Measurements from ENCODE around the gene SIAH3. TPM values are rescaled to one million over a fixed set of nuclear protein-coding genes. Genes with fewer than 3 reads are reported as not detected.

SIAH3 gene
- total and polyA plus RNA-seq, 10 donors, result under 0.01 to 0.20 (median 0.06) TPM; not detected in 1

DNA sequence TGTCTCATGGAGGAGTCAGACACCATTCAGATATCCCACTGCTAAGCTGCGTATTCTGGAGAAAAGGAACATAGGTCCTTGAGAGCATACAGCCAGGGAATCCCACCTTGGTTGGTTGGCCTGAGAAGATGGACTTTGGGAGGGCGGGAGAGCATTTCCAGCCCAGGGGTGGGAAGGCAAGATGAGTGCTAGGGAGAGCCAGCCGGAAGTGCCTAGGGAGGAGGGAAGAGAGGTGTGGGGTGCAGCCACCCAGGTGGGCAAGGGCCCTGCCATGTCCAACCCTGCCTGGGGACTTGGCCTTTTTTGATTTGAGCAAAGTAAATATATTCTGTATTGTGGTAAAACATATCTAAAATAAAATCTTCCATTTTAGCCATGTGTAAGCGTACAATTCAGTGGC is 19.7 kb downstream of the SIAH3 start:
- TF ChIP-seq, protein P1, sequence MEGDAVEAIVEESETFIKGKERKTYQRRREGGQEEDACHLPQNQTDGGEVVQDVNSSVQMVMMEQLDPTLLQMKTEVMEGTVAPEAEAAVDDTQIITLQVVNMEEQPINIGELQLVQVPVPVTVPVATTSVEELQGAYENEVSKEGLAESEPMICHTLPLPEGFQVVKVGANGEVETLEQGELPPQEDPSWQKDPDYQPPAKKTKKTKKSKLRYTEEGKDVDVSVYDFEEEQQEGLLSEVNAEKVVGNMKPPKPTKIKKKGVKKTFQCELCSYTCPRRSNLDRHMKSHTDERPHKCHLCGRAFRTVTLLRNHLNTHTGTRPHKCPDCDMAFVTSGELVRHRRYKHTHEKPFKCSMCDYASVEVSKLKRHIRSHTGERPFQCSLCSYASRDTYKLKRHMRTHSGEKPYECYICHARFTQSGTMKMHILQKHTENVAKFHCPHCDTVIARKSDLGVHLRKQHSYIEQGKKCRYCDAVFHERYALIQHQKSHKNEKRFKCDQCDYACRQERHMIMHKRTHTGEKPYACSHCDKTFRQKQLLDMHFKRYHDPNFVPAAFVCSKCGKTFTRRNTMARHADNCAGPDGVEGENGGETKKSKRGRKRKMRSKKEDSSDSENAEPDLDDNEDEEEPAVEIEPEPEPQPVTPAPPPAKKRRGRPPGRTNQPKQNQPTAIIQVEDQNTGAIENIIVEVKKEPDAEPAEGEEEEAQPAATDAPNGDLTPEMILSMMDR (IDR thresholded peaks at IDR 0.05 in 8 of 11, conservative IDR thresholded peaks at IDR 0.05 in 3 of 11), result no peak
- no peak for TF ChIP-seq POLR2A (IDR thresholded peaks at IDR 0.05)
- TF ChIP-seq POLR2AphosphoS5 (IDR thresholded peaks at IDR 0.05), result no peak
- Histone ChIP-seq H3K9me3 (no peaks in the 10 kb centered on the region), H3K36me3 (no peaks in the 10 kb centered on the region), H3K27me3 (replicated peaks in 1 of 7) (no peaks in the 10 kb centered on the region), H3K4me3 (no peak overlapping the region), H3K4me1 (no peaks in the 10 kb centered on the region), H3K27ac (no peak overlapping the region)
- DNase-seq, result no peak
- 88 to 96% (median 94%) methylated on average over 4 of the region's 4 CpGs for WGBS, 5 donors
- intact Hi-C loops (cut with DNase I; ENCODE audit: low total_unique reads), result no loop called here

DNA sequence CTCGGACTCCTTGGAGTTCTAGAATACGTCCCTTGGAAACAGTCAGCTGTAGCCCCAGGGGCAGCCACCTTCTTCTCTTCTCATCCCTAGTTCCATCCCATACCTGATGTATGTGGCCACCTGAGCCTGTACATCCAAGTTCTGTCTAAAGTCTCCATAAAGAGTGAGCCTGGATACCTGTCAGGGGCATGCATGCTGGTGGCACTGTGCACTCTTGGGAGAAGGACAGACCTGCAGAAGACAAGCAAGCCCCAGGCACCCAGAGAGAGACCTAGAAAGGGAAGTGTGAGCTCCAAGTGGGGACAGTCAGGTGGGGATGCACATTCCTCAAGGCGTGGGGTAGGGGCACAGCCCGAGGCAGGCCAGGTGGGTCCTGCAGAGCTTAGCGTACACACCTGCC is 21.4 kb downstream of the SIAH3 start:
- Histone ChIP-seq H3K36me3 (no peaks in the 10 kb centered on the region), H3K4me1 (peaks cover 0 to 3% (median 0%) of the 10 kb centered on the region in 6 donors), H3K4me3 (no peak overlapping the region), H3K9me3 (no peaks in the 10 kb centered on the region), H3K27ac (no peak overlapping the region), H3K27me3 (replicated peaks in 1 of 7) (no peaks in the 10 kb centered on the region)
- TF ChIP-seq POLR2AphosphoS5 (IDR thresholded peaks at IDR 0.05), result no peak
- TF ChIP-seq, protein P1 (IDR thresholded peaks at IDR 0.05 in 8 of 11, conservative IDR thresholded peaks at IDR 0.05 in 3 of 11), result no peak
- TF ChIP-seq POLR2A (IDR thresholded peaks at IDR 0.05), result no peak
- WGBS, 5 donors, result 83 to 92% (median 86%) methylated on average over 3 to 5 of the region's 5 CpGs
- no peak for DNase-seq
- intact Hi-C loops (cut with DNase I; ENCODE audit: low total_unique reads), result no loop called here

DNA sequence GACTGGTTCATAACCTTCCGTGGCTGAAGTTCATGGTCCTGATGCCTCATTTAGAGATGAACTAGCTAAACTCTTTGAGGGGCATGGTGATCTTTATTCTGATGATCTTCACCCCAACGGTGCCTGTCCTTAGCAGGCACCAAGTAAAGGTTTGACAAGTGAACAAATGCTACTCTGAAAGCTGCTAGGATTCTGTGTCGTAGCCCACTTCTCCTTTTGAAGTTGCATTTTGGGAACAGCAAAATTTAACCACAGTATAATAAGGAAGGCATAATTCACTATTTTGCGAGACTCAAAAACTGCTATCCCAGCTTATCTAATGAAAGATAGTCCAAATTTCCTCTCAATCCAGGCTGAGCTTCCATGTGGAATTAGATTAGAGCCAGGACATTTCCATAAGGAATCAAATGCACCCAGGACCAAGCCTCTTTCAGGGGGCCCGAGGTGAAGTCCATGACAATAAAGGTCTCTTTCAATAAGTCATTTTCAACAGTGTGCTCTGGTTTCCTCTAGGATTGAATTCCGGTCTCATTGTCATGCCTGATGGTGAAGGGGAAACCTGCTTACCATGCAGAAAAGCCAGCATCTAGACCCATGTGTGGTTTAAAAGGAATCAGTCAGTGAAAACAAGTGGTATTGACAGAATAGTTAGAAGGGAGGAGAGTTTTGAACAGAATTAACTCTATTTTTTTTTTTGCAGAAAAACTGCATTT is 23.1 kb downstream of the SIAH3 start:
- H3K36me3 ChIP-seq, result no peaks in the 10 kb centered on the region
- no peaks in the 10 kb centered on the region for H3K27me3 ChIP-seq (replicated peaks in 1 of 7)
- intact Hi-C loops (cut with DNase I; ENCODE audit: low total_unique reads), result no loop called here
- 47 to 57% (median 55%) methylated on average over 6 of the region's 6 CpGs for WGBS, 5 donors
- H3K4me1 ChIP-seq, result peaks cover 0 to 3% (median 0%) of the 10 kb centered on the region in 6 donors
- TF ChIP-seq POLR2A (IDR thresholded peaks at IDR 0.05), result no peak
- TF ChIP-seq, protein P1 (IDR thresholded peaks at IDR 0.05 in 8 of 11, conservative IDR thresholded peaks at IDR 0.05 in 3 of 11), result no peak
- H3K9me3 ChIP-seq, result no peaks in the 10 kb centered on the region
- H3K4me3 ChIP-seq, result no peak overlapping the region
- no peak overlapping the region for H3K27ac ChIP-seq
- DNase-seq, result no peak

DNA sequence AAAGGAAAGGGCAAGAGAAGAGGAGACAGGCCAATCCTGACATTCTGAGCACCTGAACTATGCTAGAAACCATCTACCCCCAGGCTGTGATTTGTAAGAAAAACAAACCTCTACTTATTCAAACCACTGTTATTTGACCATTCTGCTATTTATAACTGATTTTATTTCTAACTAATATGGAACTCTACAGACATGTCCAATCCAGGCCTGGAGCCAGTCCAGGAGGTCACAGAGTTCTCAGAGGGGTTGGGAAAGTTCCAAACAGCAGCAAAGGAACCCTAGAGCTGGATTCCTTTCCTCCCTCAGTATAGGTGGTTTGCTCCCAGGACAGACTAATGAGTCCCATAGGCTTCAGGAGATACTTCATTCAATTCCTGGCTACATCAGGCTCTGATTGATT is 24.2 kb downstream of the SIAH3 start:
- no peak for DNase-seq

More for the DNA sequence above, 24.2 kb downstream of the SIAH3 start:
- intact Hi-C loops (cut with DNase I; ENCODE audit: low total_unique reads), result no loop called here
- no peak for TF ChIP-seq POLR2AphosphoS5 (IDR thresholded peaks at IDR 0.05)
- no peak for TF ChIP-seq POLR2A (IDR thresholded peaks at IDR 0.05)
- TF ChIP-seq, protein P1 (IDR thresholded peaks at IDR 0.05 in 8 of 11, conservative IDR thresholded peaks at IDR 0.05 in 3 of 11), result no peak
- Histone ChIP-seq H3K27me3 (replicated peaks in 1 of 7) (no peaks in the 10 kb centered on the region), H3K9me3 (no peaks in the 10 kb centered on the region), H3K4me1 (peaks cover 0 to 7% (median 0%) of the 10 kb centered on the region in 6 donors), H3K36me3 (no peaks in the 10 kb centered on the region), H3K27ac (no peak overlapping the region), H3K4me3 (no peak overlapping the region)
